ENCODE data around the gene PLAU.
A peak's percentile ranks its signal among the peaks of the same experiment; 100 is the strongest.
"Not testable (repeated sequence)": the region's sequence is repeated elsewhere in the genome, so short reads cannot be mapped to it uniquely, and the experiment has no call there.

PLAU gene

DNA sequence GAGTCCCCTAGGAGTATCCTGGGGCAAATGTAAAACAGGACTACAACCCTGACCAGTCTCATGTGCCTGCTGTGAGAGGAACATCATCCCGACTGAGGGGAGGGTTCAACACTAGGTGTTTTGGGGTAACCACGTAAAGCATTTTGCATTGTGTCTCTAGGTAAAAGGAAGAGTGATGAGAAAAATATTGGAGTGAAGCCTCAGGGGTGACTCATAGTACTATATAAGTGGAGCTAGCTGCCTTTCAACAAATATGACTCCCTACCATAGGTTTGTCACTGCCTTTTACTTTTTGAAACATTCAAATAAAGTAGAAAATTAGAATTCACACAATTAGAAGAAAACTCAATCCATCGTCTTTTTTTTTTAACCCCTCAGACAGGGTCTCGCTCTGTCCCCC, 34.0 kb upstream of the PLAU start:
- DNase-seq (ENCODE audit: low read depth): peak; percentile 78

DNA sequence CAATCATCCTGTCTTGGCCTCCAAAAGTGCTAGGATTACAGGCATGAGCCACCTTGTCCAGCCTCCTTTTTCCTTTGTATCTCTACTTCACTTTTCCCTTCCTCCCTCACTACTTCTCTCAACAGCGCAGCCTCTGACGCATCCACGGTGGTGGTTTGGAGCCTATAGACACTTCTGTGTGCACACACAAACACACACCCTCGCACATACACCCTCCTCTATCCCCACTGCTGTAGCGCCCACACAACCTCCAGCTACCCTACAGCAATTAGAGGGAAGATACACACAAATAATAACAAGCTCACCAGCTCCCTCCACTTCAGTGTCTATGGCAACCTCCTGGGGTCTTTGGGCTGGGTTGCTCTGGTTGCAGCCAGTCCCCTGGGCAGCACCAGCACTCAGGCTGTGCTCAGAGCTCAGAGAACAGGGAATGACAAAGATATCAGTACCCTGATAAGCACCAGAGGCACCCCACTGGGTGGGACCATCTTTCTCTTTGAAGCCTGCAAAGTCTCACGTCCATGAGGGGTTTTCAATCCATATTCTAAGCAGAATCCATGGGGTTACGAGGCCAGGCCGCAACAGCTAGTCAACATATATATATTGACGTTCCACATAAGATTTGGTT, 33.3 kb upstream of the PLAU start:
- no peak for DNase-seq (ENCODE audit: low read depth)

DNA sequence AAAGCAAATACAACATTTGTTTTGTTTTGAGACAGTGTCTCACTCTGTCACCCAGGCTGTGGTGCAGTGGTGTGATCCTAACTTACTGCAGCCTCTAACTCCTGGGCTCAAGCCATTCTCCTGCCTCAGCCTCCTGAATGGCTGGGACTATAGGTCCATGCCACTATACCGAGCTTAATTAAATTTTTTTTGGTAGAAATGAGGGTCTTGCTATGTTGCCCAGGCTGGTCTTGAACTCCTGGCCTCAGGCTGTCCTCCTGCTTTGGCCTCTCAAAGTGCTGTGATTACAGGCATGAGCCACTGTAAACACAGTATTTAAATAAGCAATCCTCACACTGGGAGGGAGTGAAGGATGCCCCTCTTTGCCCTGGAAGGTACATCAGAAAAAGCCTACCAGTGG, 32.6 kb upstream of the PLAU start:
- no peak for DNase-seq (ENCODE audit: low read depth)

DNA sequence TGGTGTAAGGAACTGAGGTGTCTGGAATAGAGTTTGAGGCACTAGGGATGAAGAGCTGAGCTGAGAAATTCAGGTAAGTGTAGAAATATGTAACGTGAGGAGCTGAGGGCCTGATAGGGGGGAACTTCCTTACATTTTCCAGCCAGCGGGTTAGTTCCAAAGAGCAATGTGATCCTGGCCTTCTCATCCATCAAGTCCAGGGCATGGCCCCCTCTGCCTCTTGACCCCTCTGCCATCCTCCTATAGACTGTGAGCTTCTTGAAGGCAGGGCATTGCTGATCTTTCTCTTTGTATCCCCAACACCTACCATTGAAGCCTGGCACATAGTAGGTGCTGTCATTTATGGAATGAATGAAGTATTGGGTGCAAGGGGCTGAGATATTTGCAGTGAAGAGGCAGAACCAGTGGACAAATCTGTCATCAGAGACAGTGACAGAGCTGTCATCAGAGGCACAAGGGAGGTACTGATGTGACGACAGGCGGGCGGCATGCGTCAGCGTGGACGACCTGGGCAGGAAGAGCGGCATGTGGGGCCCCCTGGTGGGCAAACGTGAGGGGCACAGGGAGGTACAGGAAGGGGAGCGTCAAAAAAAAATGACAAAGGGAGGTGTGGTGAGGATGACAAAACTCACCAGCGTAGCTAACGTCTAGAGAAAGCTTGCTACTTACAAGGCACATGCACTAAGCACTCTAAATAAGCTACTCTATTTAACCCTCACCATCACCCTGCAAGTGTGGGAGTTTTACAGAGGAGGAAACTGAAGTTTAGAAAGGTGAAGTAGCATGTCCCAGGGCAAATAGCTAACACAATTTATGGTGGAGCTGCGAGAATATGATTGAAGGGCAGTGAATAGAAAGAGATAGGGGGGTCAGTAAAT, 31.4 kb upstream of the PLAU start:
- DNase-seq (ENCODE audit: low read depth): peak; percentile 92

DNA sequence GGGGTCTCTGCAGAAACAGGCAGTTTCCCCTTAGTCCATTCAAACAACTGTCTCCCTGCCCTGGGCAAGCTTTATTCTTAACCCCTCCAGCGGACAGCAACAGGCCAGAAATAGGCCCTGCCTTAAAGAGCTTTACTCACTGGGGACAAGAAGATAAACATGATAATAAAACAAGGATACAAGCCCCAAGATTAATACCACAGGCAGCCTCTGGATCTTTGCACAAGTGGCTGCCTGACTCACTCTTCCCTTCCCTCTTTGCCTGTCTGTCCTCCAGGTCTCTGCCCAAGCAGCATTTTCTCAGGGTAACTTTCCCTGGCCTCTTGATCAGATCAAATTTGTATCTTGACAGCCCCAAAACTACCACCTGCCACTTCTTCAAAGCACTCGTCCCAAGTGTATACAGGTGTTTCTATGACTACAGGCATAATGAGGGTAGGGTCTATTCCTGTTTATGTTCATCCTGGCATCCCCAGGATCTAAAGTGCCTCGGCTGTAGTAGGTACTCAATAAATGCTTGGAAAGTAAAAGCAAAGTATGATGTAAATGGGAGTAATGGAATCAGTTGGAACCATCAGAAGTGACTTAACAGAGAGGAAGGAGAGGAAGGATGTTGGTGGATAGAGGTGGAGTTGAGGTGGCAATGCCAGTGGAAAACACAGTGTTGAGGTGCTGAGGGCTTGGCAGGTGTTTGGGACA, 29.6 kb upstream of the PLAU start:
- DNase-seq (ENCODE audit: low read depth): peak; percentile 65

DNA sequence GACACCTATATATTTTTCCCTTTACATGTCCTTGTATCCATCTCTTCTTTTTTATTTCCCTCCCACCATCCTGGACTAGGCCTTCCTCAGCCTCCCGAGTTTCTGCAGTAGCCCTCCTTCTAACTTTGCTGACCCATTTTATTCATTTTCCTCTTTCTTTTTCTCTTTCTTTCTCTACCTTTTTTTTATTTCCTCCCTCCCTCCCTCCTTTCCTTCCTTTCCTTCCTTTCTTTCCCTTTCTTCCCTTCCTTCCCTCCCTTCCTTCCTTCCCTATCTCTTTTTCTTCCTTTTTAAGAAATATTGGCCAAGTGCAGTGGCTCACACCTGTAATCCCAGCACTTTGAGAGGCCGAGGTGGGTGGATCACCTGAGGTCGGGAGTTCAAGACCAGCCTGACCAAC, 26.9 kb upstream of the PLAU start:
- DNase-seq (ENCODE audit: low read depth): no peak

DNA sequence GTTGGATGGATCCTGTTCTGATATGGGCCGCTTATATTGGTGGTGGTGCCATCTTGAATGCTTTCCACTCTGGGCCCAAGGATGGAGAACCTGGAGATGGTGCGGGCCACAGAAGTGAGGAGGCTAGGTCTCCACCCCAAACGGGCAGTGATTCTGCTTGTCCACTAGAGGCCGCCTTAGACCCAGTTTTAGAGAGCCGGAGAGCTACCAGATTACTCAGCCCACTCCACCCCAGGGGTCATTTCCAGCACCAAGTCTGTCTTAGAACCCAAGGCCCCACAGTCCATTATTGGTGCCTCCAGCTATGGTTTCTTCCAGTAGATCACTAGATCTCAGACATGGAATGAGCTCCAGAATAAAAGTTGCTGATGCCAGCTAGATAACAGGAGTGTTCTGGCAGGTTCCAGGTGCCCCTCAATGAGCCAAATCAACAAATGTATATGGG, 24.8 kb upstream of the PLAU start:
- DNase-seq (ENCODE audit: low read depth): peak; percentile 91

DNA sequence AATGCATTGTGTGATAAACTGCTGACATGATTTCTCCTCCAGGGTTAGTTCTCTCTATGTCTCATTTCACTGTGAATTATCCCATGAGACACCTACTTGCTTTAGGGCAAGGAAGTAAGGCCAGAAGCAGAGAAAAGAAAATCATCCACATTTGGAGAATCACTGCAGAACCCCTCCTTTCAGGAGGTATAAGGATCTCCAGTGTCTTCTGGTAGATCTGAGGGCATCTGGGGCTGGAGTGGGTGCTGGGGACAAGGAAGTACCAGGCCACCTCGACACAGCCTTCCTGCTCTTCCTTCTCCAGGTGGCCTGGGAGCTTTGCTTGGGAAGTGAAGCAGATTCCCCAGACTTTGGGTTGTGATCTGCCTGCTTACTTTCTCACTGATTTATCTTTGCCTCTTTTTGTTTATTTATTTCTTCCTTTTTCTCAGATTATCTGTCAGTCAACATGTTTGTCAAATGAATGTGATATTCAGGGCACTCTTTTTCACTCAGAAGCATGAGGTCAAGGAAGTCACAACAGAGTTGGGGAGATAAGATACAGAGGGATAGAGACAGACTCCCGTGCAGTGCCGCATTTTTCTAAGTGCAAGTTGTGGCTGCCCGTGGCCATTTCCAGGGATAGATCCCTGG, 24.2 kb upstream of the PLAU start:
- peak; percentile 66 for DNase-seq (ENCODE audit: low read depth)

DNA sequence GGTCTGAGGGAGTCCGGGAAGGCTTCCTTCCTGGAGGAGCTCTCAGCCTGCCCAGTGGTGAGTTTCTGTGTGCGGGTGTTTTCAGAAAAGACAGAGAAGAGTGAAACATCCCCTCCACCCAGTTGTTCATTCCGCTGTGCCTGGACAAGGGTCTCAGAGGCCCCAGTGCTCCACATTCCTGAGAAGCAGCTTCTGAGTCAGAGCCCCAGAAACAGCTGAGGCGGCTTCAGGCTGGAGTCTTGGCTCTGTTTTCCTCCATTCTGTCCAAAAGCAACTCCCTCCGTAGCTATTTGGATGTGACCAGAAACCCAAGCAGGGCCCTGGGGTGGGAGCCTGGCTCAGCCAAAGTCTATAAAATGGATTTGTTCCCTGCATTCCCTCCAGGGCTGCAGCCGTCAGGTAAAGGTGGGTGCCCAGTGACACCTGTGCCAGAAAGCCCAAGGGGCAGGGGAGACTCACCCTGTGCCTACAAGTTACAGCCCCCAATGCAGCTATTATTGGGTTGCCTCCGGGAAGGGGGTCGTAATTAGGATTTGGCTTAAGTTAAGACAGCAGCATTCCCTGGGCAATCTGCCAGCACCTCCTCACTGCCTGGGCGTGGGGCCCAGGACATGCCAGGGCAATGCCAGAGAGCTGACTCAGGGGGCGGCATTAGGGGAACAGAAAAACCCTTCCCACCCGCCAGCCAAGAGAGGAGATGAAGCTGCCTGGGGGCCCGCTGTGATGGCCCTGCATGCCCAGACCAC, 23.5 kb upstream of the PLAU start:
- DNase-seq (ENCODE audit: low read depth): peak; percentile 96

DNA sequence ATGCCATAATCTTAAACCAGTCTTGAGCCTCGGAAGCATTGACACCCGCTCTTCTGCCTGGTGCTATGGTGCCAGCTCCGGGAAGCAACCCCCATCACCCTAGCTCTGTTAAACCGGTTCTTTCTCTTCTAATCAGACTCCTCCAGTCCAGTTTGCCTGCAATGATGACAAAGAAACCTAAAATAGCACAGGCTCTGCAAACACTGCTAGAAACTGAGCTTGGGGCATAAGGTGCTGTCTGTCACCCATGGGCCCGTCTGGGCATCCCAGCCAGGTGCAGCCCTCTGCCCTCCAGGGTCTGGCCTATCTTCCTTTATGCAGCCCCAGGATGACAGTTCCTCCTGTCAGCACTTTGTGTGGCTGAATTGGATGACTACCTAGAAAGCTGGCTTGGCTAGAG, 22.4 kb upstream of the PLAU start:
- DNase-seq (ENCODE audit: low read depth): no peak

DNA sequence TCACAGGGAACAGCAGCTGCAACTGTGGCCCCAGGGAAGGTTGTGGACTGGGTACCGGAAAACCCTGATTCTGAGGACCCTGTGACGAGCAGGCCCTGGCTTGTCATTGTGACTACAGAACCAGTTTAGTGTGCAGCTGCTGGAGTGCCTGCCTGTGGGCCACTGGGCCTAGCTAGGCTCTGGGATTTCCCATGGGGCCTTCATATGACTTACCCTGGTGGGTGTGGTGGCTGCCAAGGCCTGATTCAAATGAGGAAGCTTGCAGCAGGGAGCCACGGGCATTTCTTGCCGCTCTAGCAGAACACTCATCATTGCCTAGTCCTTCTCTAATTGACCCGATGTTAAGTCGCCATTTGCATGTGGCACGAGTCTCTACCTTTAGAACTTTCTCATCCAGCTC, 21.9 kb upstream of the PLAU start:
- DNase-seq (ENCODE audit: low read depth): peak; percentile 84

DNA sequence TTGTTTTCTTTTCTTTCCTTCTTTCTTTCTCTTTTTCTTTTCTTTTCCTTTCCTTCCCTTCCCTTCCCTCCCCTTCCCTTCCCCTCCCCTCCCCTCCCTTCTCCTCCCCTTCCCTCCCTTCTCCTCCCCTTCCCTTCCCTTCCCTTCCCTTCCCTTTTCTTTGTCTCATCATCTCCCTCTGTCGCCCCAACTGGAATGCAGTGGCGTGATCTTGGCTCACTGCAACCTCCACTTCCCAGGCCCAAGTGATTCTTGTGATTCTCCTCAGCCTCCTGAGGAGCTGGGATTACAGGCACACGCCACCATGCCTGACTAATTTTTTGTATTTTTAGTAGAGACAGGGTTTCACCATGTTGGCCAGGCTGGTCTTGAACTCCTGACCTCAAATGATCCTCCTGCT, 21.5 kb upstream of the PLAU start:
- not testable (repeated sequence) for DNase-seq (ENCODE audit: low read depth)

DNA sequence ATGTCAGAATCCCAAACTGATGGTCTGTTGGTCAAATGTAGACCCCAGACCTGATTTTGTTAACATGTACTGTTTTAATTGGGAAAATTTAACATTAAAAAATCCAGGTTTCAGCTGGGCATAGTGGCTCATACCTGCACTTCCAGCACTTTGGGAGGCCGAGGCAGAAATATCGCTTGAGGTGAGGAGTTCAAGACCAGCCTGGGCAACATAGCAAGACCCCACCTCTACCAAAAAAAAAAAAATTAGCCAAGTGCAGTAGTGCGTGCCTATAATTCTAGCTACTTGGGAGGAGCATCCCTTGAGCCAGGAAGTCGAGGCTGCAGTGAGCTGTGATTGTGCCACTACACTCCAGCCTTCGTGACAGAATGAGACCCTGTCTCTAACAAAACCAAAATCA, 20.7 kb upstream of the PLAU start:
- DNase-seq (ENCODE audit: low read depth): no peak

DNA sequence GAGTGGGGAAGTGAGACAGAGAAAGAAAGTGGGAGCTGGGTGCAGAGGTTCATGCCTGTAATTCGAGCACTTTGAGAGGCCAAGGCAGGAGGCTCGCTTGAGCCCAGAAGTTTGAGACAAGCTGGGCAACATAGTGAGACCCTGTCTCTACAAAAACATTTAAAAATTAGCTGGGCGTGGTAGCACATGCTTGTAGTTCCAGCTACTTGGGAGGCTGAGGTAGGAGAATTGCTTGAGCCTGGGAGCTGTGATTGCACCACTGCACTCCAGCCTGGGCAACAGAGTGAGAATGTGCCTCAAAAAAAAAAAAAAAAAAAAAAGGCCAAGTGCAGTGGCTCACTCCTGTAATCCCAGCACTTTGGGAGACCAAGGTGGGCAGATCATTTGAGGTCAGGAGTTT, 20.1 kb upstream of the PLAU start:
- DNase-seq (ENCODE audit: low read depth): not testable (repeated sequence)

DNA sequence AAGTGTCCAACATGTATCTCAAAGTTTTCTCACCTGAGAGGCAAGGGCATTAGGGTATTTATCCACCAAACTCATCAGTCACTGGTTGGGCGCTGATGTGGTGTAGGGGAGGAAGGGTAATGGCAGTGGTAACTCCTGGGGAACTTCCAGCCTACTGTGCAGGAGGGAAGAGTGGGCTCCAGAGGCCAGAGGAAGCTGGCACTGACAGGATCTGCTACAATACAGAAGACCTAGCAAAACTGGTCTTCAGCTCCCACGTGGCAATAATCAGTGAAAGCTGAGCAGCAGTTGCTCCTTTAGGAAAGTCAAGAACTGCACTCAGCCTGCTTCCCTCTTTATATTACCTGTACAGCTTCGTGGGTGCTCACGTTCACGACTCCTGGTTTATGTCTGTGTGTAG, 19.4 kb upstream of the PLAU start:
- DNase-seq (ENCODE audit: low read depth): no peak

DNA sequence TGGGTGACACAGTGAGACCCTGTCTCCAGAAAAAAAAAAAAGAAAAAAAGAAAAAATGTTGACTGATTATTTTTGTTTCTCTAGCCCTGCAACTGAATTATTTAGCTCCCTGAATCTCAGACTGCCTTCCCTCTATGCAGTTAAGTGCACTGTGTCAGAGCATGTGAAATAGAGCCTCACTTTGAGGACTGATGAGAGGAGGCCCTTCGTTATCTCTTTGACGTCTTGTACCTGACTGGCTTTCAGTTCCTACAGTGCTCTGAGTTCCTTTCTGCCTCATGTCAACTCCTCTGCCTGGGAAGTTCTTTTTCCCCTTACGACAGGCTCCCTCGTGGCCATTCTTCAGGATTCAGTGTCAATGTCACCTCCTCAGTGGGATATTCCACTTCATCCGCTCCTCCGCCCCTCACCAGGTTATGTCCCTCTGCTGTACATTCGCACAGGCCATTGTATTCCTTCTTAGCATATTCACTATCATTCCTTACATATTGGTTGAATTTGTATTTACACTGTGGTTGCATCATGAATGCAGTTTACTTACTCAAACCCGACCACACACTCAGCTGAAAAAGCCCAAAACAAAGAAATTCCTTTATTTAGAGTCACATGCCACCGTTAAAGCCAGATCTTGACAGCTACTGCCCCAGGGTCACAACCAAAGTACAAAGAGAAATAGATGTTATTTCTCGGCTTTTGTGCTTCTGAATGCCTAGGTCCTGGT, 18.5 kb upstream of the PLAU start:
- DNase-seq (ENCODE audit: low read depth): peak; percentile 91

DNA sequence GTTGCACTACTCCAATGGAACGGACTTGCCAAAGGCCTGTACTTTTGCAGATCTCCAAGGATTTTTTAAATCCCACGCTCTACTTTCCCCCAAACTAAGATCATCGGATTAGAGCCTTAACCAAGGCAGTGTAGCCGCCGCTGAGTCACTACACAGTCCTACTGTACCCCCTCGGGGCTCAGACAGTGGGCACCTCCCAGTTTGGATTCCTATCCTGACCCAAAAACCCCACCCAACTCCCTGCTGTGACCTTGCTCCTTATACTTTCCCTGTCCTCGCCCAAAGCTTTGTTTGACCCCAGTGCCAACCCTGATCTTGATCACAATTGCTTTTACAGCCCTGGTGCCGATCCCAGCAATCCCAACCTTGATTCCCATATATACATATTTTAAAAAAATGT, 17.5 kb upstream of the PLAU start:
- DNase-seq (ENCODE audit: low read depth): peak; percentile 84

DNA sequence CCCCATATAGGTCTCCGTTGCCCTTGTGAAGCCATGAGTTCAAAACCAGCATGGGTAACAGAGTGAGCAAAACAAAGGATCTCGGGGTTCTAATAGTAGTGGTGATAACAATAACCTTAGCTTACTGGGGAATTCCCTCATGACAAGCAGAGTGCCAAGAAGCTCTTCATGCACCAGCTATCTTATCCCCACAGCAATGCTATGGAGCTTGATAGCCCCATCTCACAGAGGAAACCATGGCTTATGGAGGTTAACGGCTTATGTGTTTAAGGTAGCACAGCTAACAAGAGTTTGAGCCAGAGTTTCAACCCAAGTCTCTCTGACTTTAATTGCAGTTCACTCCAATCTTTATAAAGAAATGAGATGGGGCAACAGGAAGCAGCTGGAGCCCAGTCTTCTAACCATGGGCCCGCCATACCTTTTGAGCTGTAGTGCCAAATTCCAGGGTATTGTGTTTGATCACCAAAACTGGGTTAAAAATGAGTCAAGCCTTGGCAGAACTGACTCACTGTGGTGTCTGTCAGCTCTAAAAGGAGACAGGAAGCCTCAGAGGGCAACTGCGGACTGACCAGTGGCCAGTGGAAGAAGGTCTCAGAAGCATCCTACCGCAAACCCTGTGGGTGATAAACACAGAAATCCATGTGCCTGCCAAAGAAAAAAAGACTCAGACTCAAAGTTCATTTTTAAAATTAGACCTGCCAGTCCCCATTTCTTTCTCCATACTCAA, 16.5 kb upstream of the PLAU start:
- DNase-seq (ENCODE audit: low read depth): peak; percentile 98

DNA sequence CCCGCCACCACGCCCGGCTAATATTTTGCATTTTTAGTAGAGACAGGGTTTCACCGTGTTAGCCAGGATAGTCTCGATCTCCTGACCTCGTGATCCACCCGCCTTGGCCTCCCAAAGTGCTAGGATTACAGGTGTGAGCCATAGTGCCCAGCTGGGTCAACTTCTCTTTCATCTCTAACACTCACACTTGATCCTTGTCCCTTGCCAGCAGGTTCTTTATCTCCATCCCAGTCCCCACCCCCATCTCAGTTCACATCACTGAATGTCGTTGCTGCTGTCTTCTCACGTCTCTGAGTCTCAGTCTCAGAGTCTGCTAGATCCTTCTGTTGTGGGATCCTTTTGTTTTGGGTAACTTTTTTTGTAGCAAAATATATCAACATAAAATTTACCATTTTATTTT, 15.6 kb upstream of the PLAU start:
- not testable (repeated sequence) for DNase-seq (ENCODE audit: low read depth)

DNA sequence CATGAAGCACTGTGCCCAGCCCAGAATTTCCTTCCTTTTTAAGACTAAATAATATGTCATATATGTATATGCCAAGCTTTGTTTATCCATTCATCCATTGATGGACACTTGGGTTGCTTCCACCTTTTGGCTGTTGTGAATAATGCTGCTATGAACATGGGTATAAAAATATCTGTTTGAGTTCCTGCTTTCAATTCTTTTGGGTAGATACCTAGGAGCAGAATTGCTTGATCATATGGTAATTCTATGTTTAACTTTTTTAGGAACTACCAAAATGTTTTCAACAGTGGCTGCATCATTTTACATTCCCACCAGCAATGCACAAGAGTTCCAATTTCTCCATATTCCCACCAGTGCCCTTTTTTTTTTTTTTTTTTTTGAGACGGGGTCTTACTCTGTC, 13.2 kb upstream of the PLAU start:
- DNase-seq (ENCODE audit: low read depth): no peak
